DOHH2 (cell line): ENCODE results near the gene CAPN12.

Experiments
- H3F3A ChIP-seq: fragments of 200-600 bp; sonication (generic), shearing (Covaris generic); 2 replicates; pipeline ENCODE4 v1.6.0; 2016; ENCODE audit warnings: antibody characterized with exemption, mild to moderate bottlenecking; ENCODE audit not compliant: control insufficient read depth, insufficient read depth
- H3K27ac ChIP-seq: fragments of 200-600 bp; sonication (generic); 2 replicates; pipeline ENCODE4 v1.5.1; 2014; ENCODE audit warnings: low read depth, mild to moderate bottlenecking, low read length, moderate library complexity
- H3K27me3 ChIP-seq: fragments of 200-600 bp; sonication (generic); 2 replicates; pipeline ENCODE4 v1.6.1; 2014; ENCODE audit warnings: mild to moderate bottlenecking, low read length, mixed read lengths; ENCODE audit not compliant: control insufficient read depth
- H3K36me3 ChIP-seq: fragments of 200-600 bp; sonication (generic); 2 replicates; pipeline ENCODE4 v1.6.1; 2014; ENCODE audit warnings: mild to moderate bottlenecking, low read length, moderate library complexity, mixed read lengths; ENCODE audit not compliant: control insufficient read depth
- H3K4me1 ChIP-seq: fragments of 200-600 bp; sonication (generic); 2 replicates; pipeline ENCODE4 v1.6.1; 2014; ENCODE audit warnings: mild to moderate bottlenecking, low read length, mixed read lengths; ENCODE audit not compliant: control insufficient read depth
- H3K4me2 ChIP-seq: fragments of 200-600 bp; sonication (generic); 2 replicates; pipeline ENCODE4 v1.6.0; 2014; ENCODE audit warnings: mild to moderate bottlenecking, low read length, moderate library complexity
- H3K4me3 ChIP-seq: fragments of 200-600 bp; sonication (generic); 2 replicates; pipeline ENCODE4 v1.5.1; 2014; ENCODE audit warnings: mild to moderate bottlenecking, low read length, mixed read lengths
- H3K79me2 ChIP-seq: fragments of 200-600 bp; sonication (generic); 2 replicates; pipeline ENCODE4 v1.6.1; 2014; ENCODE audit warnings: mild to moderate bottlenecking, low read length, mixed read lengths; ENCODE audit not compliant: control insufficient read depth
- H3K9me2 ChIP-seq: fragments of 200-600 bp; sonication (generic); replicated peaks from 2 replicates; pipeline ENCODE4 v1.6.1; 2014; ENCODE audit warnings: mild to moderate bottlenecking, low read length, mixed read lengths; ENCODE audit not compliant: control insufficient read depth
- H3K9me3 ChIP-seq: fragments of 200-600 bp; sonication (generic); 2 replicates; pipeline ENCODE4 v1.6.1; 2014; ENCODE audit warnings: antibody characterized with exemption, low read length, mixed read lengths; ENCODE audit not compliant: control insufficient read depth, insufficient read depth
- H4K20me1 ChIP-seq: fragments of 200-600 bp; sonication (generic); 2 replicates; pipeline ENCODE4 v1.6.0; 2014; ENCODE audit warnings: low read depth, mild to moderate bottlenecking, antibody characterized with exemption, low read length, moderate library complexity; ENCODE audit not compliant: control insufficient read depth, insufficient read depth
- CTCF ChIP-seq: fragments of 200-600 bp; sonication (generic); IDR thresholded peaks from one replicate; pipeline ENCODE4 v1.5.1; 2014; ENCODE audit warnings: antibody characterized with exemption, mild to moderate bottlenecking, low read depth, low read length; ENCODE audit not compliant: poor library complexity, severe bottlenecking
- EZH2phosphoT487 ChIP-seq: fragments of 200-600 bp; sonication (generic); IDR thresholded peaks from 2 replicates; pipeline ENCODE4 v1.6.1; 2017; ENCODE audit warnings: borderline replicate concordance, mild to moderate bottlenecking, antibody characterized with exemption, low read length, moderate library complexity, mixed read lengths

Gene CAPN12

DNA sequence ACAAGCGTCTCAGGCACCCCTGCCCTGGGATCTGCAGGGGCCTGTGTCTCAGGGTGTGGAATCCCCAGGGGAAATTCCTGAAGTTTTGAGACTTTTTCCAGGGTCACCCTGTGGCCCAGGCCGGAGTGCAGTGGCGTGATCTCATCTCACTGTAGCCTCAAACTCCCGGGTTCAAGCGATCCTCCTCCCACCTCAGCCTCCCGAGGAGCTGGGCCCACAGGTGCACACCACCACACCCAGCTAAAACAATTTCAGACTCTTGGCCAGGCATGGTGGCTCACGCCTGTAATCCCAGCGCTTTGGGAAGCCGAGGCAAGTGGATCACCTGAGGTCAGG is 4.0 kb downstream of the CAPN12 start:
- TF ChIP-seq CTCF, result no peak
- TF ChIP-seq EZH2phosphoT487, result no peak
- Histone ChIP-seq H3F3A (peaks cover 2% of the 10 kb centered on the region; the same call in 1 of the 2 replicates), H3K9me3 (no peaks in the 10 kb centered on the region)

DNA sequence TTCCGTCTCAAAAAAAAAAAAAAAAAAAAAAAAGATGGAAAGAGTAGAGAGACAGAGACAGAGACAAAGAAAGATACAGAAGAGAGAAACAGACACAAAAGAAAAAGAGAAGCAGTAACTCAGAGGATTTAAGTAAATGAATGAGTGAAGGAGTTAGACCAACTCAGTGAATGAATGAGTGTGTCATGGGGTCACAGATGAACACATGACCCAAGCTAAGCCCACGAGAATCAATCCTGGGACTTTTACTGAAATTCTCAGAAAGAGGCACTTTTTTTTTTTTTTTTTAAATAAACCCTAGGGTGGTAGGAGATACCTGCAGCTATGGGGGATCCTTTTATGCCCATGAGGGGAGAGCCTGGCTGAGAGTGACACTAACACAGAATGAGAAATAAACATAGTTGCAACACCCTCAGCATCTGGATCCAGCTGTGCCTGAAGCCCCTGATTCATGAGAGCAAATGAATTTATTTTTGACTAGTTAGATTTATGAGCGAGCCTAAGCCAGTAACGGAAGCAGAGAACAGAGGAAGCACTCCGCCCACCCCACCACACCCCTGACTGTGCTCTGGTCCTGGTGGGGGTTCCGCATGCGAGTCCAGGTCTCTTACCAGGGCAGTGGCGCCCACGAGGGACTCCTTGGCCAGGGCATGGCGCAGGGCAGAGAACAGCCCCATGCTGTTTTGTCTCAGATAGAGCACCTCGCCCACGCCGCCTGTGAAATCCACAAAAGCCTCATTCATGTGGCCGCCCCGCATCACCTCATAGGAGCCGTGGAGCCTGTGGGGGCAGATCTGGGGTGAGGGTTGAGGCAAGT is 4.6 kb downstream of the CAPN12 start:
- Histone ChIP-seq H3F3A (peaks cover 7% of the 10 kb centered on the region; the same call in 1 of the 2 replicates), H3K4me2 (no peak overlapping the region), H3K4me1 (peaks cover 19% of the 10 kb centered on the region)

More for the DNA sequence above, 4.0 kb downstream of the CAPN12 start:
- Histone ChIP-seq H3K4me3 (no peak overlapping the region), H4K20me1 (no peaks in the 10 kb centered on the region), H3K36me3 (no peaks in the 10 kb centered on the region), H3K27me3 (peaks cover 3% of the 10 kb centered on the region; the same call in 1 of the 2 replicates), H3K9me2 (no peaks in the 10 kb centered on the region), H3K4me1 (peaks cover 14% of the 10 kb centered on the region), H3K79me2 (no peaks in the 10 kb centered on the region), H3K27ac (no peak overlapping the region), H3K4me2 (no peak overlapping the region)

GRCh38 chr19:38737921-38738737 is 6.1 kb downstream of the CAPN12 start:
- H3K4me3 ChIP-seq, result peak overlapping the region; percentile 47
- TF ChIP-seq CTCF, result no peak
- no peak for TF ChIP-seq EZH2phosphoT487
- H3K36me3 ChIP-seq, result no peaks in the 10 kb centered on the region; the same call in 1 of the 2 replicates
- H3K27ac ChIP-seq, result no peak overlapping the region
- peaks cover 7% of the 10 kb centered on the region; the same call in 1 of the 2 replicates for H3F3A ChIP-seq
- no peaks in the 10 kb centered on the region for H3K9me3 ChIP-seq
- H4K20me1 ChIP-seq, result no peaks in the 10 kb centered on the region
- H3K4me1 ChIP-seq, result peaks cover 33% of the 10 kb centered on the region
- H3K4me2 ChIP-seq, result peak overlapping the region; percentile 65; the same call in 1 of the 2 replicates
- H3K9me2 ChIP-seq, result no peaks in the 10 kb centered on the region
- H3K27me3 ChIP-seq, result peaks cover 3% of the 10 kb centered on the region; the same call in 1 of the 2 replicates
- no peaks in the 10 kb centered on the region for H3K79me2 ChIP-seq

More for the DNA sequence above, 4.6 kb downstream of the CAPN12 start:
- Histone ChIP-seq H4K20me1 (no peaks in the 10 kb centered on the region), H3K9me3 (no peaks in the 10 kb centered on the region), H3K4me3 (no peak overlapping the region), H3K9me2 (no peaks in the 10 kb centered on the region), H3K27me3 (peaks cover 3% of the 10 kb centered on the region; the same call in 1 of the 2 replicates), H3K36me3 (no peaks in the 10 kb centered on the region), H3K27ac (no peak overlapping the region), H3K79me2 (no peaks in the 10 kb centered on the region)
- no peak for TF ChIP-seq EZH2phosphoT487
- TF ChIP-seq CTCF, result no peak
